Smooth muscle cell of the brain vasculature (primary cell): ENCODE results near the gene SNX9.
"Not testable (repeated sequence)": the region's sequence is repeated elsewhere in the genome, so short reads cannot be mapped to it uniquely, and the experiment has no call there.

Source experiments
- DNase-seq: peaks from one replicate; pipeline ENCODE4 v3.0.0-alpha.2; 2012; ENCODE audit warnings: low read depth, low spot score

SNX9 gene

DNA sequence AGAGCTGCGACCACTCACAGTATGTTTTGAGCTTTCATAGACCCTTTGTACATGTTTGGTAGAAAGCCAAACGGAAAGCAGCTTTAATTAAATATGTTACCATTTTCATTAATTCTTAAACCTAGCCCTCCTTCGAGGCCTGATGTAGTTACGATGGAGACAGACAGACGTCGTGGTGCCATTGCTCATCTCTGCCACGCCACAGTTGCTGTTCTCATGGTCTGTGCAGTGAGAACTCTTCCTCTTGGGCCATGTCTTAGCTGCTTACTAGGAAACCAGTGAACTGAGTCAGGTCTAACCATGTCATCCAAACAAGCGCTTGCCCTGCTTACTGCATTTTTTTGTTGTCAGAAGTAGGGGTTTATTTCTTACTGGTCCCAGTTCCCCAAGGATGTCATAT is 62.8 kb downstream of the SNX9 start:
- DNase-seq = no peak

GRCh38 chr6:157887892-157888291 is 64.8 kb downstream of the SNX9 start:
- no peak for DNase-seq

- DNase-seq = no peak
Measured at GRCh38 chr6:157891544-157892362, 68.7 kb downstream of the SNX9 start.

- DNase-seq = no peak
Measured at GRCh38 chr6:157892363-157892877, 69.4 kb downstream of the SNX9 start.

GRCh38 chr6:157893238-157893637 is 70.2 kb downstream of the SNX9 start:
- DNase-seq = no peak

GRCh38 chr6:157895585-157895984 is 72.5 kb downstream of the SNX9 start:
- DNase-seq = no peak

GRCh38 chr6:157896932-157897331 is 73.9 kb downstream of the SNX9 start:
- no peak for DNase-seq

- no peak for DNase-seq
Measured at GRCh38 chr6:157898169-157898568, 75.1 kb downstream of the SNX9 start.

- DNase-seq = no peak
Measured at GRCh38 chr6:157898640-157899039, 75.6 kb downstream of the SNX9 start.

DNA sequence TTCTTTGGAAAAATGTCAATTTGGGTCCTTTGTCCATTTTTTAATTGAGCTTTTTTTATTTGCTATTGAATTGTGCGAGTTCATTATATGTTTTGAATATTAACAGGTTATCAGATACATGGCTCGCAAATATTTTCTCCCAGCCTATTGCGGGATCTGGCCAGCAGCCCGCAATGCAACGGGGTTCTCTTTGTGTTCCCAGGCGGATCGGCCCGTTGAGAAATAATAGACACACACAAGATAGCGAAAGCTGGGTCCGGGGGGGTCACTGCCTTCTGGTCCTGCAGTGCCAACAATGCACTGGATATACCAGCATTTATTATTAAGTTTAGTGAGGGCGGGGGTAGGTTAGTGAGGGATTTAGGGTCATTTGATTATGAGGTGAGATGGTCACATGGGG is 77.2 kb downstream of the SNX9 start:
- not testable (repeated sequence) for DNase-seq

GRCh38 chr6:157900751-157901150 is 77.7 kb downstream of the SNX9 start:
- DNase-seq = not testable (repeated sequence)

- no peak for DNase-seq
Measured at GRCh38 chr6:157904999-157905398, 82.0 kb downstream of the SNX9 start.

GRCh38 chr6:157905590-157906342 is 82.7 kb downstream of the SNX9 start:
- DNase-seq = no peak

- DNase-seq = no peak
Measured at GRCh38 chr6:157906537-157907061, 83.6 kb downstream of the SNX9 start.

DNA sequence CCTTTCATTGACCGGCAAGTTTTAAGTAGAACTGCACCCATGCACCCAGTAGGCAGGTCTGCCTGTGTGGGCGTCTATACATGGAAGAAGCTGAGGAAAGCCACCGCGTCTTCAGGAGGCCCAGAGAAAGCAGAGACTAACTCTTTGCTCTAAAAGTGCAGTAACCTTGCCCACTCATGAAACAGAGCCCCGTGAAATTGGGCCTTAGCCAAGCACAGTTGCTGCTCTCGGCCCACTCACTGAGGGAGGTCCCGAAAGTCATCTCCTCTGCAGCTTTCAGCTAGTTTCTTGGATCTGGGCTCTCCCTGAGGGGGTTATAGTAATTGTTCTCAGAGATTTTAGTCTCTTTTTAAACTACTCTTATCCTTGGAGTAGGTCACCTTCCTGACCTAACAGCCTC is 84.6 kb downstream of the SNX9 start:
- DNase-seq = no peak

- DNase-seq = no peak
Measured at GRCh38 chr6:157908369-157909281, 85.6 kb downstream of the SNX9 start.

DNA sequence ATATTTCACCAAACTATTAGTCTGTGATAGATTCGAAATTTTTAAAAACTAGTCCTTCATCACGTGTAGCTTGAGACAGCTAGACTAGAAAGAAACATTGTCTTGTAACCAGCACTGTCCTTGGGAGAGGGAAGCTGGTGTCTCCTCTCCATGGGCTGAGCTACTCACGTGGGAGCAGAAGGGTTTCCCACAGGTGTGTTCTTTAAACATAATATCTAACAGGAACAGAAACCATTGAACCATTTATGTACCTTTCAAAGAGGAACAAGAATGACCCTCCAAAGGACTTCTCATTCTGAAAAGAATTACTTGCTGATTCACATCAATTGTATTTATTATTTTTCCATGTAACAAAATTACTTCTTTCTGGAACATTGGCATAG is 86.2 kb downstream of the SNX9 start:
- no peak for DNase-seq

GRCh38 chr6:157911278-157911677 is 88.2 kb downstream of the SNX9 start:
- no peak for DNase-seq

- DNase-seq = no peak
Measured at GRCh38 chr6:157911786-157912185, 88.7 kb downstream of the SNX9 start.

DNA sequence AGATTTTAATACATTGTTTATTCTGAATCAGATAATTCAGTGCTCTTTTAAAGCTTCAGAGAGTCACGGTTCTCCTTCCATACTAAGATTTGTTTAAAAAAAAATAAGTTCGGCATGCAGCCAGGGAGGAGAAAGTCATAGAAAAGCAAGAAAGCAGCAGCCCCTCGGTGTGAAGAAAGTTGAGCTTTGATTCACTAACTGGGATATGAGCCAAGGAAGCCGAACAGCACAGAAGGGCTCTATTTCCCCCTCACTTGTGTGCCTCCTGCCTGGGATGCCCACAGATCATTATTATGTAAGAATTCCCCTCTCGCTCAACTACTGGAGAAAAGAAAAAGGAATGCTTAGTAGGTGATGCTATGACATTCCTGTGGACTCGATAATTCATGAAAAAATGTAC is 89.3 kb downstream of the SNX9 start:
- DNase-seq = peak; percentile 88

- DNase-seq = no peak
Measured at GRCh38 chr6:157921685-157922367, 98.8 kb downstream of the SNX9 start.
